IPS-15b (cell line): ENCODE measurements around the gene SPAG6.
"Not testable (repeated sequence)": the region's sequence is repeated elsewhere in the genome, so short reads cannot be mapped to it uniquely, and the experiment has no call there.

Source experiments
- H3K27me3 ChIP-seq: one replicate; pipeline ENCODE4 v1.6.1; 2013; ENCODE audit warnings: low read length; ENCODE audit not compliant: control insufficient read depth, insufficient read depth
- H3K36me3 ChIP-seq: one replicate; pipeline ENCODE4 v1.6.1; 2013; ENCODE audit warnings: low read length; ENCODE audit not compliant: control insufficient read depth, insufficient read depth
- H3K4me1 ChIP-seq: one replicate; pipeline ENCODE4 v1.6.1; 2013; ENCODE audit warnings: mild to moderate bottlenecking, low read length; ENCODE audit not compliant: control insufficient read depth, insufficient read depth
- H3K4me3 ChIP-seq: one replicate; pipeline ENCODE4 v1.5.1; 2013; ENCODE audit warnings: low read depth, low read length
- H3K9ac ChIP-seq: one replicate; pipeline ENCODE4 v1.6.1; 2013; ENCODE audit warnings: low read depth, mild to moderate bottlenecking, low read length
- H3K9me3 ChIP-seq: one replicate; pipeline ENCODE4 v1.6.1; 2013; ENCODE audit warnings: mild to moderate bottlenecking, low read length; ENCODE audit not compliant: control insufficient read depth, insufficient read depth

SPAG6 gene

GRCh38 chr10:22349755-22350154 lies 4.5 kb downstream of the SPAG6 start:
- H3K9me3 ChIP-seq: no peaks in the 10 kb centered on the region
- no peaks in the 10 kb centered on the region for H3K36me3 ChIP-seq
- peaks cover 53% of the 10 kb centered on the region for H3K27me3 ChIP-seq
- no peak overlapping the region for H3K9ac ChIP-seq
- peaks cover 2% of the 10 kb centered on the region for H3K4me1 ChIP-seq
- H3K4me3 ChIP-seq: no peak overlapping the region

- Histone ChIP-seq H3K36me3 (no peaks in the 10 kb centered on the region), H3K4me1 (no peaks in the 10 kb centered on the region), H3K27me3 (peaks cover 39% of the 10 kb centered on the region), H3K9me3 (no peaks in the 10 kb centered on the region), H3K4me3 (no peak overlapping the region), H3K9ac (no peak overlapping the region)
Observed at GRCh38 chr10:22351131-22351703, 5.9 kb downstream of the SPAG6 start.

GRCh38 chr10:22356324-22356873 lies 11.1 kb downstream of the SPAG6 start:
- H3K9me3 ChIP-seq: no peaks in the 10 kb centered on the region
- peaks cover 7% of the 10 kb centered on the region for H3K27me3 ChIP-seq
- H3K4me1 ChIP-seq: no peaks in the 10 kb centered on the region
- no peak overlapping the region for H3K4me3 ChIP-seq
- no peaks in the 10 kb centered on the region for H3K36me3 ChIP-seq
- H3K9ac ChIP-seq: no peak overlapping the region

GRCh38 chr10:22357770-22358169 lies 12.5 kb downstream of the SPAG6 start:
- not testable (repeated sequence) for H3K4me3 ChIP-seq, H3K36me3 ChIP-seq, H3K4me1 ChIP-seq, H3K27me3 ChIP-seq, H3K9ac ChIP-seq, H3K9me3 ChIP-seq

GRCh38 chr10:22363305-22363704 lies 18.0 kb downstream of the SPAG6 start:
- Histone ChIP-seq H3K27me3 (no peaks in the 10 kb centered on the region), H3K9ac (no peak overlapping the region), H3K9me3 (no peaks in the 10 kb centered on the region), H3K4me1 (no peaks in the 10 kb centered on the region), H3K4me3 (no peak overlapping the region), H3K36me3 (no peaks in the 10 kb centered on the region)

GRCh38 chr10:22364407-22365140 lies 19.3 kb downstream of the SPAG6 start:
- no peaks in the 10 kb centered on the region for H3K9me3 ChIP-seq
- H3K27me3 ChIP-seq: no peaks in the 10 kb centered on the region
- no peaks in the 10 kb centered on the region for H3K36me3 ChIP-seq
- H3K9ac ChIP-seq: no peak overlapping the region
- no peaks in the 10 kb centered on the region for H3K4me1 ChIP-seq
- H3K4me3 ChIP-seq: no peak overlapping the region

GRCh38 chr10:22365233-22365632 lies 19.9 kb downstream of the SPAG6 start:
- Histone ChIP-seq H3K4me3 (no peak overlapping the region), H3K9me3 (no peaks in the 10 kb centered on the region), H3K9ac (no peak overlapping the region), H3K4me1 (no peaks in the 10 kb centered on the region), H3K36me3 (no peaks in the 10 kb centered on the region), H3K27me3 (no peaks in the 10 kb centered on the region)

- Histone ChIP-seq H3K9me3 (no peaks in the 10 kb centered on the region), H3K4me1 (no peaks in the 10 kb centered on the region), H3K4me3 (no peak overlapping the region), H3K27me3 (no peaks in the 10 kb centered on the region), H3K36me3 (no peaks in the 10 kb centered on the region), H3K9ac (no peak overlapping the region)
Observed at GRCh38 chr10:22365644-22366434, 20.5 kb downstream of the SPAG6 start.

- Histone ChIP-seq H3K27me3 (no peaks in the 10 kb centered on the region), H3K4me3 (no peak overlapping the region), H3K9ac (no peak overlapping the region), H3K4me1 (no peaks in the 10 kb centered on the region), H3K36me3 (no peaks in the 10 kb centered on the region), H3K9me3 (no peaks in the 10 kb centered on the region)
Observed at GRCh38 chr10:22366435-22366703, 21.1 kb downstream of the SPAG6 start.

GRCh38 chr10:22366771-22367170 lies 21.5 kb downstream of the SPAG6 start:
- Histone ChIP-seq H3K4me3 (no peak overlapping the region), H3K9ac (no peak overlapping the region)

GRCh38 chr10:22367471-22367870 lies 22.2 kb downstream of the SPAG6 start:
- Histone ChIP-seq H3K4me1 (no peaks in the 10 kb centered on the region), H3K9me3 (no peaks in the 10 kb centered on the region), H3K27me3 (no peaks in the 10 kb centered on the region), H3K9ac (no peak overlapping the region), H3K4me3 (no peak overlapping the region), H3K36me3 (no peaks in the 10 kb centered on the region)

More at GRCh38 chr10:22366771-22367170, 21.5 kb downstream of the SPAG6 start:
- Histone ChIP-seq H3K36me3 (no peaks in the 10 kb centered on the region), H3K9me3 (no peaks in the 10 kb centered on the region), H3K4me1 (no peaks in the 10 kb centered on the region), H3K27me3 (no peaks in the 10 kb centered on the region)

GRCh38 chr10:22368402-22368801 lies 23.1 kb downstream of the SPAG6 start:
- no peaks in the 10 kb centered on the region for H3K9me3 ChIP-seq
- no peak overlapping the region for H3K9ac ChIP-seq
- H3K36me3 ChIP-seq: no peaks in the 10 kb centered on the region
- H3K4me3 ChIP-seq: no peak overlapping the region
- no peaks in the 10 kb centered on the region for H3K27me3 ChIP-seq
- no peaks in the 10 kb centered on the region for H3K4me1 ChIP-seq
